Left ventricle myocardium inferior (tissue), 1 donor: ENCODE data around the gene KASH5. TPM values are rescaled to one million over a fixed set of nuclear protein-coding genes. Genes with fewer than 3 reads are reported as not detected.

Experiments used
- DNase-seq: peaks from one replicate; pipeline ENCODE4 v3.0.0-alpha.2; 2020
- H3K27ac ChIP-seq: fragments of 200-600 bp; replicated peaks from 2 replicates; pipeline ENCODE4 v1.8.0; 2021
- H3K27me3 ChIP-seq: fragments of 200-600 bp; 2 replicates; pipeline ENCODE4 v1.8.0; 2021; ENCODE audit warnings: low read depth
- H3K36me3 ChIP-seq: fragments of 200-600 bp; 2 replicates; pipeline ENCODE4 v1.8.0; 2021
- H3K4me1 ChIP-seq: fragments of 200-600 bp; 2 replicates; pipeline ENCODE4 v1.8.0; 2021
- H3K4me3 ChIP-seq: fragments of 200-600 bp; 2 replicates; pipeline ENCODE4 v1.8.0; 2021; ENCODE audit warnings: mild to moderate bottlenecking, moderate library complexity
- H3K9me3 ChIP-seq: fragments of 200-600 bp; replicated peaks from 2 replicates; pipeline ENCODE4 v1.8.0; 2021
- intact Hi-C: fragments of 100-400 bp; cut with micrococcal nuclease; formaldehyde crosslinking; loops from one replicate; pipeline ENCODE4 v1.11.0; 2022
- total RNA-seq: library from RNA; stranded (reverse); fragmentation: NEBNext Ultra II Directional; extraction: Animal tissue kit (Norgen Biotek cat#: 25700); gene quantifications from one replicate; pipeline ENCODE4 v1.2.1, GENCODE V29; 2021
- TF ChIP-seq, protein P1 (sequence below): fragments of 200-600 bp; IDR thresholded peaks from 2 replicates; pipeline ENCODE4 v1.8.0; 2021; ENCODE audit warnings: antibody characterized with exemption, mild to moderate bottlenecking, borderline replicate concordance
- donor health status: DM: no; HTN: yes; CAD: no; lungs with severe emphysema.

The KASH5 gene
- total RNA-seq, 1 donor from 2014 or later, result not detected

- H3K27ac ChIP-seq, result no peak overlapping the region
- no peak overlapping the region for H3K4me3 ChIP-seq
- H3K36me3 ChIP-seq, result no peaks in the 10 kb centered on the region
- peaks cover 95% of the 10 kb centered on the region for H3K27me3 ChIP-seq
- TF ChIP-seq, protein P1, sequence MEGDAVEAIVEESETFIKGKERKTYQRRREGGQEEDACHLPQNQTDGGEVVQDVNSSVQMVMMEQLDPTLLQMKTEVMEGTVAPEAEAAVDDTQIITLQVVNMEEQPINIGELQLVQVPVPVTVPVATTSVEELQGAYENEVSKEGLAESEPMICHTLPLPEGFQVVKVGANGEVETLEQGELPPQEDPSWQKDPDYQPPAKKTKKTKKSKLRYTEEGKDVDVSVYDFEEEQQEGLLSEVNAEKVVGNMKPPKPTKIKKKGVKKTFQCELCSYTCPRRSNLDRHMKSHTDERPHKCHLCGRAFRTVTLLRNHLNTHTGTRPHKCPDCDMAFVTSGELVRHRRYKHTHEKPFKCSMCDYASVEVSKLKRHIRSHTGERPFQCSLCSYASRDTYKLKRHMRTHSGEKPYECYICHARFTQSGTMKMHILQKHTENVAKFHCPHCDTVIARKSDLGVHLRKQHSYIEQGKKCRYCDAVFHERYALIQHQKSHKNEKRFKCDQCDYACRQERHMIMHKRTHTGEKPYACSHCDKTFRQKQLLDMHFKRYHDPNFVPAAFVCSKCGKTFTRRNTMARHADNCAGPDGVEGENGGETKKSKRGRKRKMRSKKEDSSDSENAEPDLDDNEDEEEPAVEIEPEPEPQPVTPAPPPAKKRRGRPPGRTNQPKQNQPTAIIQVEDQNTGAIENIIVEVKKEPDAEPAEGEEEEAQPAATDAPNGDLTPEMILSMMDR, result no peak
- no peaks in the 10 kb centered on the region for H3K9me3 ChIP-seq
- peaks cover 16% of the 10 kb centered on the region for H3K4me1 ChIP-seq
- no peak for DNase-seq
- intact Hi-C loops, result no loop called here
Observed at GRCh38 chr19:49417088-49417487, 29.0 kb downstream of the KASH5 start.

DNA sequence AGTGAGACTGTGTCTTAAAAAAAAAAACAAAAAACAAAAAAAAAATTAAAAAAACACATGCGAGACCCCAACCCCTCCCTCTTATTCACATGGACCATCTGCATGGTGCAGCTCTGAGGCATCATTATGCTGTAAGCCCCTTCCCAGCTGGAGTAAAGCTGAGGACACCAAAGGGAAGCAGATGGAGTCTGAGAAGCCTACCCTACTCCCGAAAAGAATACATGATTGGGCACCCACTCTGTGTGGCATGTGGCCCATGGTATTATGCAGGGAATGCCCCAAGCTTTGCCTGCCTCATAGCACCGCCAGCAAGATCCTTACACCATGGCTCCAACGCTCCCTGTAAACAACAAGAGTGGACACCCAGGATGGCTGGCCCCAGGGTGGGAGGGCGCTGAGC lies 30.5 kb downstream of the KASH5 start:
- TF ChIP-seq, protein P1, result no peak
- intact Hi-C loops, result no loop called here
- peaks cover 100% of the 10 kb centered on the region for H3K27me3 ChIP-seq
- no peak overlapping the region for H3K27ac ChIP-seq
- H3K4me3 ChIP-seq, result no peak overlapping the region
- H3K4me1 ChIP-seq, result peaks cover 30% of the 10 kb centered on the region
- DNase-seq, result no peak
- H3K9me3 ChIP-seq, result no peaks in the 10 kb centered on the region
- H3K36me3 ChIP-seq, result no peaks in the 10 kb centered on the region

GRCh38 chr19:49419173-49419572 lies 31.1 kb downstream of the KASH5 start:
- Histone ChIP-seq H3K4me3 (no peak overlapping the region), H3K4me1 (peaks cover 35% of the 10 kb centered on the region), H3K27me3 (peaks cover 100% of the 10 kb centered on the region), H3K27ac (no peak overlapping the region), H3K9me3 (no peaks in the 10 kb centered on the region), H3K36me3 (no peaks in the 10 kb centered on the region)
- intact Hi-C loops, result no loop called here
- no peak for DNase-seq
- TF ChIP-seq, protein P1, result no peak

- peaks cover 100% of the 10 kb centered on the region for H3K27me3 ChIP-seq
- TF ChIP-seq, protein P1, result no peak
- H3K9me3 ChIP-seq, result no peaks in the 10 kb centered on the region
- no peak for DNase-seq
- H3K4me3 ChIP-seq, result no peak overlapping the region
- peaks cover 35% of the 10 kb centered on the region for H3K4me1 ChIP-seq
- H3K27ac ChIP-seq, result no peak overlapping the region
- H3K36me3 ChIP-seq, result no peaks in the 10 kb centered on the region
- intact Hi-C loops, result no loop called here
Observed at GRCh38 chr19:49420227-49420626, 32.2 kb downstream of the KASH5 start.

DNA sequence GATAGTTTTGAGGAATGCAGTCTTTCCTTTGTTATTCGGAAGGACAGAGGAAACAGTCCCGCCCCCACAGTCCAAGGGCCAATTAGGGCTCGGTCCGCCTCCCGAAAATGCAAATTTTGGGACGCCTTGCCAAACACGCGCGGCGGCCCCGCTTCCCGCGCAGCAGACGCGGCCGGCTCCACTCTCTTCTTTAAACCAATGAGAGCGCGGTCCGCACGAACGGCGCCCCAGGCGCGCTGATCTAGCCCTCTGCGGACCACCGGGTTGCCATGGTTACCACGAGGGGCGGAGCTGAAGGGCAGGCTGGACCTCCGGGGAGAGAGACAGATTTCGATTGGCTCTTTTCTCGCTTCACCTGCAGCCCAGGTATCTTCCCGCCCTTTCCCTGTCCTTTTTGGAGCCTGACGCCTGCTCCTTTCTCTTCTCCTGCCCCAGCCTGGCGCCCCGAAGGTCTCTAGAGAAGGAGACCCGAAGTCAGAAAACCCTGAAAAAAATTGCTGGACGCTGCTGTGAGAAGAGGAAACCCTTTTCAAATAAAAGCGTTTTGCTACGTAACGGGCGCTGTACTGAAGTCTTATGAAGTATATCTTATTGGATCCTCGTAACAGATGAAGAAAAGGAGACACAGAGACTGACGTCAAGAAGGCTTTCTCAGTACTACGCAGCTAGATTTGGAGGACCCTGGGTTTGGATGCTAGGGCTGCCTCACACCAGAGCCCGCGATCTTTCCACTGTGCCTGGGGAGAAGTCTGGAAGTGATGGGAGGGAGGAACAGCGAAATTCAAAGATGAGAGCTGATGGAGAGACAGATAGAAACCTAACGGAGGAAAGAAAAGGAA lies 33.2 kb downstream of the KASH5 start:
- peak; percentile 71 for DNase-seq
- H3K4me1 ChIP-seq, result peaks cover 39% of the 10 kb centered on the region
- H3K4me3 ChIP-seq, result peak overlapping the region; percentile 56

More for the DNA sequence above, 33.2 kb downstream of the KASH5 start:
- TF ChIP-seq, protein P1, result no peak
- no peak overlapping the region for H3K27ac ChIP-seq
- no peaks in the 10 kb centered on the region for H3K36me3 ChIP-seq
- peaks cover 100% of the 10 kb centered on the region for H3K27me3 ChIP-seq
- intact Hi-C loops, result no loop called here
- no peaks in the 10 kb centered on the region for H3K9me3 ChIP-seq
